ENCODE results near the gene CAMK1D. TPM values are rescaled to one million over a fixed set of nuclear protein-coding genes. Genes with fewer than 3 reads are reported as not detected.
"Not testable (repeated sequence)": the region's sequence is repeated elsewhere in the genome, so short reads cannot be mapped to it uniquely, and the experiment has no call there.

The CAMK1D gene
- total RNA-seq, 1 donor from 2014 or later: 6.5 TPM

GRCh38 chr10:12720217-12720981, 371.1 kb downstream of the CAMK1D start:
- Mint-ChIP-seq H3K4me3 (no peak overlapping the region), H3K36me3 (ENCODE audit: low read depth) (no peaks in the 10 kb centered on the region), H3K27ac (ENCODE audit: unreplicated experiment) (no peak overlapping the region), H3K27me3 (ENCODE audit: low read depth) (no peaks in the 10 kb centered on the region), H3K9me3 (peaks cover 6% of the 10 kb centered on the region), H3K4me1 (no peaks in the 10 kb centered on the region)
- TF ChIP-seq, protein P1, sequence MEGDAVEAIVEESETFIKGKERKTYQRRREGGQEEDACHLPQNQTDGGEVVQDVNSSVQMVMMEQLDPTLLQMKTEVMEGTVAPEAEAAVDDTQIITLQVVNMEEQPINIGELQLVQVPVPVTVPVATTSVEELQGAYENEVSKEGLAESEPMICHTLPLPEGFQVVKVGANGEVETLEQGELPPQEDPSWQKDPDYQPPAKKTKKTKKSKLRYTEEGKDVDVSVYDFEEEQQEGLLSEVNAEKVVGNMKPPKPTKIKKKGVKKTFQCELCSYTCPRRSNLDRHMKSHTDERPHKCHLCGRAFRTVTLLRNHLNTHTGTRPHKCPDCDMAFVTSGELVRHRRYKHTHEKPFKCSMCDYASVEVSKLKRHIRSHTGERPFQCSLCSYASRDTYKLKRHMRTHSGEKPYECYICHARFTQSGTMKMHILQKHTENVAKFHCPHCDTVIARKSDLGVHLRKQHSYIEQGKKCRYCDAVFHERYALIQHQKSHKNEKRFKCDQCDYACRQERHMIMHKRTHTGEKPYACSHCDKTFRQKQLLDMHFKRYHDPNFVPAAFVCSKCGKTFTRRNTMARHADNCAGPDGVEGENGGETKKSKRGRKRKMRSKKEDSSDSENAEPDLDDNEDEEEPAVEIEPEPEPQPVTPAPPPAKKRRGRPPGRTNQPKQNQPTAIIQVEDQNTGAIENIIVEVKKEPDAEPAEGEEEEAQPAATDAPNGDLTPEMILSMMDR (conservative IDR thresholded peaks at IDR 0.05): no peak
- no peak for DNase-seq (ENCODE audit: low read depth, low spot score)

DNA sequence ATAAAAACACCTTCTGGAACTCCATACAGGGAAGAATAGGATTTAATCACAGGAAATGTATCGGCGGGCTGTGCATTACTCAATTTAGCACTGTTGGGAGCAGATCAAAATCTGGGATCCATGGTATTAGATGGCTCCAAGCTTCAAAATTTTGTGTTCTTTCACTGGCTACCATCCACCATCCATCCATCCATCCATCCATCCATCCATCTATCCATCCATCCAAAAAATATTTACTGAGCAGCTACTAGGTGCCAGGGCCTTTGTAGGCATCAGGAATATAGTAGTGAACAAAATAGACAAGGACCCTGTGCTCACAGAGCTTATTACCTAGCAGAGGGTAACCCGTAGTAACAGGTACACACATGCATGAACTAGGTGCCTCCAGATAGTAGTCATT, 372.0 kb downstream of the CAMK1D start:
- H3K36me3 Mint-ChIP-seq (ENCODE audit: low read depth): no peaks in the 10 kb centered on the region
- TF ChIP-seq, protein P1 (conservative IDR thresholded peaks at IDR 0.05): no peak
- H3K4me3 Mint-ChIP-seq: no peak overlapping the region
- DNase-seq (ENCODE audit: low read depth, low spot score): no peak
- H3K9me3 Mint-ChIP-seq: peaks cover 6% of the 10 kb centered on the region
- no peak overlapping the region for H3K27ac Mint-ChIP-seq (ENCODE audit: unreplicated experiment)
- H3K4me1 Mint-ChIP-seq: no peaks in the 10 kb centered on the region
- H3K27me3 Mint-ChIP-seq (ENCODE audit: low read depth): no peaks in the 10 kb centered on the region

DNA sequence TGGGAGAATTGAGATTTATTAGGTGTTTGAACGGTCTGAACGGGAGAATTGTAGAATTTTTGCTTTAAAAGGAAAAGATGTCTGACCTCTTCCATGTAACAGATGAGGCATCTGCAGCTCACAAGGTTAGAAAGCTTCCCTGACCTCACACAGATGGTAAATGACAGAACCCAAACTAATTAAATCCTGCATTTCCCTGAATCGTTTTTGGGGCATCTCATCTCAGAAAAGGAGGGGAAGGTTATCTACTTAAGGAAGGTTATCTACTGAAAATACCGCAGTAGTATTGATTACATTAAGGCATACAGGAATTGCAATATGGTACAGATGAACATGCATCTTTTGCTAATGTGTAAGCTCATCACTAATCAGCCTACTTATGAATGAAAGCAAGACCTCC, 373.9 kb downstream of the CAMK1D start:
- TF ChIP-seq, protein P1 (conservative IDR thresholded peaks at IDR 0.05): no peak
- no peaks in the 10 kb centered on the region for H3K36me3 Mint-ChIP-seq (ENCODE audit: low read depth)
- no peaks in the 10 kb centered on the region for H3K4me1 Mint-ChIP-seq
- H3K27me3 Mint-ChIP-seq (ENCODE audit: low read depth): no peaks in the 10 kb centered on the region
- peaks cover 6% of the 10 kb centered on the region for H3K9me3 Mint-ChIP-seq
- no peak overlapping the region for H3K27ac Mint-ChIP-seq (ENCODE audit: unreplicated experiment)
- H3K4me3 Mint-ChIP-seq: no peak overlapping the region
- no peak for DNase-seq (ENCODE audit: low read depth, low spot score)

DNA sequence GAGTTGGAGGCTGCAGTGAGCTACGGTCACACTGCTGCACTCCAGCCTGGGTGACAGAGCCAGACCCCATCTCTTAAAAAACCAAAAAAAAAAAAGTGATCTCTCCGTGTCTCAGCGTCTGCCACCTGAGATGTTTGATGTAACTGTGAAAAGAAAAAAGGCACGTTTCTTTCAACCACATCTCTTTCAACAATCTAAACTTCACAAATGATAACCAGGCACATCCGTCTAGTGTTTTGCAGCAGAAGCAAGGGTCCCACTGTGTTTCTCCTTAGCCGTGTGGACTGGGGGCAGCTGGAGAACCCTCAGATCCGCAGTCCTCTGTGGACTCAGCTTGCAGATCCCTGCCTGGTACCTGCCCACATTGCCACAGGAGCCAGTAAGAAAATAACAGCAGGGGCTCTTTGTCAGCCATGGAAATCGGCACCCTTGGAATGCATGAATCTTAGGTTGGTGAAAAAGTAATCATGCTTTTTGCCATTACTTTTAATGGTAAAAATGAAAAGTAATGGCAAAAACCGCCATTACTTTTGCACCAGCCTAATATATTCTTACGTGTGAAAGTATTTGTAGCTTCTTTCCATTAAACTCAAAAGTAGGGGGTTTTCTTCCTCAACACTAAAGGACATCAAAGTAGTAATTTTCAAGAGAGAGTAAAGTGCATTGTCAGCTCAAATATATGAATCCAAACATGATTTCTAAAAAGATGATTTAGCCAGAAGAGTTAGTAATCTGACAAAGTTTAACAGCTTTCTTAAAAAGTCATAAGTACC, 375.6 kb downstream of the CAMK1D start:
- TF ChIP-seq, protein P1 (conservative IDR thresholded peaks at IDR 0.05): no peak
- Mint-ChIP-seq H3K27me3 (ENCODE audit: low read depth) (no peaks in the 10 kb centered on the region), H3K36me3 (ENCODE audit: low read depth) (no peaks in the 10 kb centered on the region), H3K27ac (ENCODE audit: unreplicated experiment) (no peak overlapping the region), H3K4me1 (no peaks in the 10 kb centered on the region), H3K9me3 (peaks cover 3% of the 10 kb centered on the region), H3K4me3 (no peak overlapping the region)
- DNase-seq (ENCODE audit: low read depth, low spot score): no peak

DNA sequence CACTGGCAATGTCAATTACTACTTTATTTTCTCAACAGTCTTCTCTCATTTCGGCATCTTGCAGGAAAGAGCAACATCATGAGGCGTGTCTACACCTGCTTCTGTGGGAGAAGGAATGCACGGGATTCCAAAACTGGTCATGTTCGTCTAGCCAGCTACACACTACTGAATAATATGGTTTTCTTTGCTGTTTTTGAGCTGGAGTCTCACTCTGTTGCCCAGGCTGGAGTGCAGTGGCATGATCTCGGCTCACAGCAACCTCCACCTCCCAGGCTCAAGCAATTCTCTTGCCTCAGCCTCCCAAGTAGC, 376.2 kb downstream of the CAMK1D start:
- H3K27me3 Mint-ChIP-seq (ENCODE audit: low read depth); H3K36me3 Mint-ChIP-seq (ENCODE audit: low read depth); DNase-seq (ENCODE audit: low read depth, low spot score); H3K27ac Mint-ChIP-seq (ENCODE audit: unreplicated experiment); H3K4me3 Mint-ChIP-seq; H3K9me3 Mint-ChIP-seq; H3K4me1 Mint-ChIP-seq: not testable (repeated sequence)

Measured in neural crest cell (in vitro differentiated cells).